ENCODE measurements around the gene SNAI1.
"Not testable (repeated sequence)": the region's sequence is repeated elsewhere in the genome, so short reads cannot be mapped to it uniquely, and the experiment has no call there.

Gene SNAI1

DNA sequence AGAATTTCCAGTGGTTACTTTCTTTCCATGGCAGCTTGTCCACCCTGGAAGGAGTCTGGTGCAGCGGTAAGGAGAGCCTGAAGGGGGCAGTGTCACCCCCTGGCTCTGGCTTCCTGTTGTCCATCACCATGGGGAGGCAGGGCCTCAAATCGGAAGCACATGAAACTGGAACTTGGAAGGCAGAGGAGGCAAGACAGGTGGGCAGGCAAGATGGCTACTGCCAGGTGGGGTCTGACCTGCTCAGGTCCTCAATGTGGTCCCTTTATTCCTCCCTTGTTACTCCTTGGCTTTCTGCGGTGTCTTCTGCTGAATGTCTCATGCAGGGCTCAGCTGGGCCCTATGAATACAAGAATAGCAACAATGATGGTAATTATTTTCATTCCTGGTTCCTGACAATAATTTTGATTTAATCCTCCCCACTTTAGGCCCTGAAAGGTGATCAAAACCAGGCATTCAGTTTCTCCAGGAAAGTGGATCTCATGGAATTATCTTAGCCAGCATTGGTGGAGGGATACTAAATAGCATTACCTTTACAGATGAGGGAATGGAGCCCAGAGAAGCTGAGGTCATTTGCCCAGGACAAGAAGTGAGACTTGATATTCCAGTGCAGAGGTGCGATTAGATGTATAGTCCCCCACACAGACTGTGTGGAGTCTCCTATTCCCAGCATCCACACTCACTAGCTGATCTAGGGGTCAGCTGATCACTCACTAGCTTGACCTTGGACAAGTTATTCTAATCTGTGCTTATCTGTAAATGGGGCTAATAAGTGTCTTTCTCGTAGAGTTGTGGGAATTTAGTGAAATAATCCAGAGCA is 17.6 kb upstream of the SNAI1 start:
- no peak for DNase-seq

DNA sequence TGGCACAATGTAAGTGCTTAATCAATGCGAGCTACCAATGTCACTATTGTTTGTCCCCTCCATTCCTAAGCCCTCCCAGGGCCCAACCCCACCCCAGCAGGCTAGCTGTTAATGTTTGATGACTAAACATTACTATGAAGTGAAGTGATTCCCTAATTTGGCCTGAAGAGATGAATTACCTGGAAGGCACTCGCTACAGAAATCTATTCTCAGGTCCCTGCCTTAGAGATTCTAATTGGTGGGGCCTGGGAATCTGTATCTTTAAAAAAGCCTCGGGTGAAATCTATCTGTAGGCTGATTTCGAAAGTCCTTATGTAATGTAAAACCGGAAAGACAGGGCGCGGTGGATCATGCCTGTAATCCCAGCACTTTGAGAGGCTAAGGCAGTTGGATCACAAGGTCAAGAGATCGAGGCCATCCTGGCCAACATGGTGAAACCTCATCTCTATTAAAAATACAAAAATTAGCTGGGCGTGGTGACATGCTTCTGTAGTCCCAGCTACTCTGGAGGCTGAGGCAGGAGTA is 16.9 kb upstream of the SNAI1 start:
- DNase-seq, result no peak

DNA sequence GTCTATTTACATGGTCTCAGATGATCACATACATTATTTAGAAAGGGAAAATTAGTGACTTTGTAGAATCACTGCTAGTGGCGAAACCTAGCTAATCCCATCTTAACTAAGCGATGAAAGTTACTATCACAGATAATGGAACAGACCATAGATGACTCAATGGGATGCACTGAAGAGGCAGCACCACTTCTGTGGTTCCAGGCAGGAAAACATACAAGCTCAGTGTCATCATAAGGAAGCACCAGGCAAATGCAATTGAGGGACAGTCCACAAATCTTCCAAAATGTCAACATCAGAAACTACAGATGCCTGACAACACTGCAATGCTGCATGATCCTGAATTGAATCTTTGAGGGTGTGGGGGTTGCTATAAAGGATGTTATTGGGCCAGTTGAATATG is 15.9 kb upstream of the SNAI1 start:
- no peak for DNase-seq

DNA sequence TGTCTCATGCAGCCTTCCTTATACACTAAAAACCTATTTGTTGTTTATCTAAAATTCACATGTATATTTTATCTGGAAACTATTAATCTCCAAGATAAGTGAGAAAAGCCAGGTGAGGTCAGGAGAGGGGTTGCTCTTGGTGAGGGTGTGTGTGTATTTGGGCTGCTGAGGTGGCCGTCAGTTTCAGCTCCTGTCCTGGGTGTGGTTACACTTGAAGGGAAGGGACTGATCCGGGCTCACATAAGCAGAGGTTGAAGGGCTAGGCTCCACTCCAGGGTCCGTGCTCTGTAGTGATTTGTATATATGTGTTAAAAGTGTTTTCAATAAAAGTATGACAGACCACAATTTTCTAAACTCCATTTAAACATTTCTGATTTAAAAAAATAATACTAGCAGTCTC is 13.5 kb upstream of the SNAI1 start:
- no peak for DNase-seq

DNA sequence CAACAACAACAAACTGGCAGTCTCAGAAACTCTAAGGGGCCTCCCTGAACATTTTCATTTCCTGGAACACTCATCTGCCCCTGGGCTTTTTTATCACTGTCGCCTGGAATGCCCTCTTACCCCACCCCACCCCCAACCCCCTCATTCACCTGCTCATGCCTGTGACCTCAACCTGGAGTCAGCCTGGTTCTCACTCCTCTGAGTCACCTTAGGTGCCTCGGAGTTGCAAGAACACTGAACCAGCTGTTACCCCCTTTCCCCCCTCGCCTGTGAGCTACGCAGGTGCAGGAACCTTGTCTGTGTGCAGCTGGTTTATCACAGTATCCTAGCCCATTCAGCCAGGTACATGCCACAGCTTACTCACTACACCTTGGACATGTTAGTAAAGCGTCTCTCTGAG is 12.8 kb upstream of the SNAI1 start:
- no peak for DNase-seq

DNA sequence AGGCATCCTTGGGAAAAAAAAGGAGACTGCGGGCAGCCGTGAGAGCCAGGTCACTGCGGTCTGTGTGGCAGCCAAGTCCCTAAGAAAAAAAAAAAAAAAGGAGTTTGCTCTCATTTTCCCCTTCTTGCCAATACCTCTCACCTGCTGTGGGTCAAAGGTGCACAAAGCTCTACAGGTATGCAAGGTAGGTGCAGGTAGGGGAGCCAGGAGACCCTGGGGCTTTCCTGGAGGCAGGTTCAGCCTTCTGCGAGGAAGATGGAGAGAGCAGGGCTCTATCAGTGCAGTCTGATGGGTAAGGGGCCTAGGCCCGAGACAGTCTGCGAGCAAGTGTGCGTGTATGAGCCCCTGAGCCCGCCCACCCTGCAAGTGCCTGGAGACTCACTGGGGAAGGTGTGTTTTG is 12.3 kb upstream of the SNAI1 start:
- no peak for DNase-seq

DNA sequence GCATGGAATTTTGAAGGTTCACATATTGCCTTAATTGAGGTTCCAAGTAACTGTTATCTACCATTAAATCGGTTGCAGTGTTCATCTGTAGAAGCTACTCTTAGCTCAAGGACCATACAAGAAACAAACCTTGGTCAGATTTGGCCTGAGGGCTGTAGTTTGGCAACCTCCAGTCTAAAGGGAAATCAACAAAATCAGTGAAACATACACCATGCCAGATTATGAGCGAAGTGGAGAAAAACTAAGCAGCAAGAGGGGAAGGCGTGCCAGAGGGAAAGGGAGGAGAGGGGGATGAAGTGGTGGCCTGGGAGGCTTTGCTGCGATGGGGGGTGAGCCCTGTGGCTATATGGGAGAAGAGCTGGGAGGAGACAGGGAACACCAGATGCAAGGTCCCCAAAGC is 8.8 kb upstream of the SNAI1 start:
- DNase-seq, result no peak

DNA sequence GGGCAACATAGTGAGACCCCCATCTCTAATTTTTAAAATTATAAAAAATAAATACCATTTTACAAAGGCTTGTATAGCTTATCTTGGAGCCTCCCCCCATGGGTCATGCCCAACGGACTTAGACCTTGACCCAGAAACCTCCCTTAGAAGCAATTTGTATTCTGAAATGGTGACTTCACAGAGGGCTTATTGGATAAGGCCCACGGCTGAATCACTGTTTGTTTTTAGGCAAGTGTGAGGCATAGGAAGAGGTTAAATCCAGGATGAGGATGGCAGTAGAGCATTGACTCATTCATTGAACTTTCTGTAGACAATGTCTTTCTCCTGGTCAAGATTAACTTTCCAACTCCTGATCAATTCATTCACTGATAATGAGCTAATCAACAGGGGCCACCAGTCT is 6.2 kb upstream of the SNAI1 start:
- no peak for DNase-seq

DNA sequence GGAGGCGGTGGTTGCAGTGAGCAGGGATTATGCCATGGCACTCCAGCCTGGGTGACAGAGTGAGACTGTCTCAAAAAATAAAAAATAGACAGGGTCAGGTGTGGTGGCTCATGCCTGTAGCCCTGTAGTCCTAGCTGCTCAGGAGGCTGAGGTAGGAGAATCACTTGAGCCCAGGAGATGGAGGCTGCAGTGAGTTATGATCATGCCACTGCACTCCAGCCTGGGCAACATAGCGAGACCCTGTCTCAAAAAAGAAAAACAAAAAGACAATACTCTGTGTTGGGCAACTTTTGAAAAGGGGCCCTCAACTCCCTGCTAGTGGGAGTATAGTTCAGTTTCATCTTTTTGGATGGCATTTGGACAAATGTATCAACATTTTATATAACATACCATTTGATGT is 5.0 kb upstream of the SNAI1 start:
- not testable (repeated sequence) for DNase-seq

DNA sequence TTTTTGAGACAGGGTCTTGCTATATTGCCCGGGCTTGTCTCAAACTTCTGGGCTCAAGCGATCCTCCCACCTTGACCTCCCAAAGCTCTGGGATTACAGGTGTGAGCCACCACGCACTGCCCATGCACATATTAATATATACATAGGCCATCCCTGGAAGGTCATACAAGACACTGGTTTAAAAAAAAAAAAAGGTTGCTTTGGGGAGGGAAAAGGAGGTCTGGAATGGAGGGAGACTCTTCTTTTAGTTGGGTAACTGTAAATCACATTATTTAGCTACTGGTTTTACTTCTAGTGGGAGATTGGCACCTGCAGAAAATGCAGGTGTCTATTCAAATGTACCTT is 4.1 kb upstream of the SNAI1 start:
- DNase-seq, result no peak

DNA sequence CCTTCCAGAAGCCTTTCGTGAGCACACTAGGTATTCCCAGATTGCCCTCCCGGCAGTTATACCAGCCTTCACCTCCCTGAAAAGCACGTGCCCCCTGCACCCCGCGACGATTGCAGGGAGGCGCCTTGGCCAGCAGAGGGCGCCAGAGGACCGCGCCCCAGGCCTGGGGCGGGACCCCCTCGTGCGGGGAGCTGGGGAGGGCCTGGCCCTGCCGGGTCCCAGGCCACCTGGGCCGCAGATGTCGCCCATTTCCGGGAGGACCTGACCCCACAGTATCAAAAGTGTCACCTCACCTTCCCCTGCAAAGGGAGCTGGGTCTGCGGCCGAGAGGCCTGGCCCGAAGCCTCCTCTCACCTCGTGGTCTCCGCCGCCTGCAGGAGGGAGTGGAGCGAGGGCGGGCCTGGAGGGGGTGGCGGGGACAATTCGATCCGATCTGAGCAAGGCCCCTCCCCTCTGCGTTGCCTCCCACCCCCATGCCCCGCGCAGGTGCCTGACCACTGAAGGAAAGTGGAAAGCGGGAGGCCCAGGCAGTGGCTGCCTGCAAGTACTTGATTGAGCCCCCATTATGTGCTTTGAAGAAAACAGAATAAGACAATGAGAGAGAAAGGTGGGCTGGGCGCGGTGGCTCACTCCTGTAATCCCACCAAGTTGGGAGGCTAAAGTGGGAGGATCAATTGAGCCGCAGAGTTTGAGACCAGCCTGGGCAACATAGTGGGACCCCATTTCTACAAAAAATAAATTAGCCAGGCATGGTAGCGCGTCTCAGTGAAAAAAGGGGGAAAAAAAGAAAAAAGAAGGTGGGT is 3.5 kb upstream of the SNAI1 start:
- DNase-seq, result no peak

DNA sequence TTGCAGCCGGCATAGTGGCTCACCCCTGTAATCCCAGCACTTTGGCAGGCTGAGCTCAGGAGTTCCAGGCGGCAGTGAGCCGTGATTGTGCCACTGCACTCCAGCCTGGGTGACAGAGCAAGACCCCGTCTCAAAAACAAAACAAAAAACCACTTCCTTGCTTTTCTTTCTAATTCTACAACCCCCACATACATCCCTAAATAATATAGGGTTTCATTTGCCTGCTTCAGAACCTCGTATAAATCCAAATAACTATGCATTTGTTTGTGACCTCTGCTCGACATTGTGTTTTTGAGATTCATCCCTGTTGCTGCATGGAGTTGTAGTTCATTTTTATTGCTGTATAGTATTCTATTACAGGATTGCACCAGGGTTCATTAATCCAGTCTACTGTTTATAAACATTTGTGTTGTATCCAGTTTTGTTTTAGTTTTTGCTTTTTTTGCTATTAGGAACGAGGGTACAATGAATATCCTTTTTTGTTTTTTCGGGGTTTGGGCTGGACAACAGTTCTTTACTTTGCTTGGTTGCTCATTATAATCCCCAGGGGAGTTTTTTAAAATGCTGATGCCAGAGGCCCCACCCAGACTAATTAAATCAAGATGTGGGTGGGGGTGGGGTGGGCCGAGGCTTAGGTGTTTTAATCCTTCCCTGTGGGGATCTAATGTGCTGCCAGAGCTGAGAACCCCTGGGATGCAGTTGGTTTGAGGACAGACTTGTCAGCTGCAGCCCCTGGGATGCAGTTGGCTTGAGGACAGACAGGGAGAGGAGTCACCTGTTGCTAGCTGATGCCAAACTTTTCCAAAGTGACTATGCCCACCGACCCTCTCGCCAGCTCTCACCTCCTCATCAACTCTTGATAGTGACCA is 2.4 kb upstream of the SNAI1 start:
- DNase-seq, result no peak

DNA sequence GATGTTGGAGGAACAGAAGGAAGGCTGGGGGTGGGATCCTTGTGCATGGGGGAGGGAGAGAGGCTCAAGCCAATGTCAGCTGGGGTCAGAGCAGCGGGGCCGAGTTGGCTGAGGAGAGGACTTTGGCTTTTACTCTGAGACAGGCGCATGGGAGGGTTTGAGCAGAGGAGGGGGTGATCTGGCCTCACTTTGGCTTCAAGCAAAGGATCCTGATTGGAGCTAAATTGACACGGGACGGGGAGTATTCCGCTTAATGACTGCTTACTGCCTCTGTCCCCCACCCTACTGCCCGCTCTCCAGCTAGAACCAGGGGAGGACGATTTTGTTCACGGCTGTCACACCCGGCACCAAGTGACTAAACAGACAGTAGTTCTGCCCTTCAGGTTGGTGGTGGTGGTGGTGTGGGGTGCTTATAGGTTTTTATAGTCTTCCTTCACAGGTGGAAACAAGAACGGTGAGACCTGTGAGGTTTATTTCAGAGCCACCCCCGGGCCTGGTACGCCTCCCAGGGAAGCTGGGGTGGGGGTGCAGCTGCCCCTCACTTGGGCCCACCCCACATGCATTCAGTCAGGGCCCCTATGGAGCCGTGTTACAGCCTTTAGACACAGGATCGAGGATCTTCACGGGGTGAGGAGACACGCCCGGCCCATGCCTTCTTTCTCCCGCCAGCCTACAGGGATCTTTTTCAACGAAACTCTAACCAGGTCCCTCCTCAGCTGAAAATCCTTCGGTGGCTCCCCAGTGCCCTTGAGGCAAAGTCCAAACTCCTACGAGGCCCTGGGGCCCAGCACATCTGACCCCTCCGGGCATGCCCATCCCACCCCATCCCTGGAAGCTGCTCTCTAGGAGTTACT is 1.3 kb upstream of the SNAI1 start:
- no peak for DNase-seq

DNA sequence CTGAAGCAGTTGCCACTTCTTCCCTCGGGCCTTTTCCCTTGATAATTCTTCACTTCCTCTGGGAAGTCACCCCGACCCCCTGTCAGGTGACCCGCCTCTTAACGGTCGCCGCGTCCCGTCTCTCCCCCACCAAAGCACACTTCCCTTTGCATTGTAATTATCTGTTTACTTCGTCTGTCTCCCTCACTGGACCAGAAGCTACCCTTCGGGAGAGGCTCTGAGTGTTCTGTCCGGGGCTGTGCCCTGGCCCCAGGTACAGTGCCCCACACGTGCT is 771 bp upstream of the SNAI1 start:
- DNase-seq, result no peak

DNA sequence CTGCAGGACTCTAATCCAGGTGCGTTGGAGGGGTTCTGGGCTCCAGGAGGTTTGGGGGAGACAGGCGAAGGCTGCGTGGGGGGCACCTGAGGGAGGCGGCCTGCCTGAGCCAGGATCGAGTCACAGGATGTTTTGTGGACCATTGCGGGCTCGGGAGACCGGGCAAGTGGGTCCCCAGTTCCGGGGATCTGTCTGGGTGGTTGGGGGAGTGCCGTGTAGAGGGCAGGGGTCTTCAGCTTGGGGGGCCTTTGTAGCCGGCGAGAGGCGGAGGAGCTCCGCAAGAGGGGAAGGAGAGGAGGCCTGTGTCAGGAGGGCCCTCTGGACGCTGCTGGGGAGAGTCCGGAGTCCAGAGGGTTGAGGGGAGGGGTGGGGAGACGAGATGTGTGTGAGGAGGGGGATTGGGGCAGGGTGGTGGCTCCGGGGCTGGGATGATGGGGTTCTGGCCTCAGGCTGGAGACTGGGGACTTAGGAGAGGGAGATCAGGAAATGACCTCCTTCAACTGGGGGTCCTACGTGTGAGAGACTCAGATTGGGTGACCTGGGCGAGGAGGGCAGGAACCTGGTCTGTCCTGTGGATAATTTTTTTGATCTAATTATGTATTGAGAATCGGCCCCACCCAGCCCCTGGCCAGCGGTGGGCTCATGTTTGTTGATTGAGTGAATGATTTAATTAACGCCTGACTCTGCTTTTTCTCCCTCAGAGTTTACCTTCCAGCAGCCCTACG is 505 bp downstream of the SNAI1 start:
- no peak for DNase-seq

DNA sequence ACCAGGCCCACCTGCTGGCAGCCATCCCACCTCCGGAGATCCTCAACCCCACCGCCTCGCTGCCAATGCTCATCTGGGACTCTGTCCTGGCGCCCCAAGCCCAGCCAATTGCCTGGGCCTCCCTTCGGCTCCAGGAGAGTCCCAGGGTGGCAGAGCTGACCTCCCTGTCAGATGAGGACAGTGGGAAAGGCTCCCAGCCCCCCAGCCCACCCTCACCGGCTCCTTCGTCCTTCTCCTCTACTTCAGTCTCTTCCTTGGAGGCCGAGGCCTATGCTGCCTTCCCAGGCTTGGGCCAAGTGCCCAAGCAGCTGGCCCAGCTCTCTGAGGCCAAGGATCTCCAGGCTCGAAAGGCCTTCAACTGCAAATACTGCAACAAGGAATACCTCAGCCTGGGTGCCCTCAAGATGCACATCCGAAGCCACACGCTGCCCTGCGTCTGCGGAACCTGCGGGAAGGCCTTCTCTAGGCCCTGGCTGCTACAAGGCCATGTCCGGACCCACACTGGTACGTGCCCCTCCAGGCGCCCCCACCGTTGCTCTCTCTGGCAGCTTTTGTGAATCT is 1.1 kb downstream of the SNAI1 start:
- no peak for DNase-seq

DNA sequence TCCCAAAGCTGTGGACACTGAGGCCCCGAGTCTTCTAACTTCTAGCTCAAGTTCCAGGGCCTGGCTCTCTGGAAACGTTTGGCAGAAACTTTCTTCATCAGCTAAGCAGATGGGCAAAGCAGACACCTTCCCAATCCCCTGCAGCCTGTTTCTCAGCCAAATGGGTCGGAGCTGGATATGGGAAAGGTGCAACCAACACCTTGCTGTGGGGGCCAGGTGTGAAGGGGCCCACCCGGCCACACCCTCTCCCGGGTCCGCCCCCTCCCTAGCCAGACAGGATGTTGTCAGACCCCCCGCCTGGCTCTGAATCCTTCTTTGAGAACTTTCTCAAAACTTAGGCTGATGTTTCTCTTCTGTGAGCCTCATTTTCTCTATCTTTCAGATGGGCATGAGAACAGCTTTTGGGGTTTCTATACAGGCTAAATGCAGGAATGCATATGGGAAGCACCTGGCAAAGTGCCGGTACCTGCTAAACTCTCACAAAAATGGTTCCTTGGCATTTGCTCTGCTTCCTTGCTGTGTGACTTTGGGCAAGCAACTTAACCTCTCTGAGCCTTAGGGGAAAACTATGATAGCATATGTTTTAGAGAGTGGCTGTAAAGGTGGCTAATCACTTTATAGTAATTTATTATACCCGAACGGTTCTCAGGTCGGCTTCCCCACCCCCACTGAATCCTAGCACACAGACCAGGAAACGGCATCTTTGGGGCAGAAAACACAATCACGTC is 1.8 kb downstream of the SNAI1 start:
- DNase-seq, result no peak

DNA sequence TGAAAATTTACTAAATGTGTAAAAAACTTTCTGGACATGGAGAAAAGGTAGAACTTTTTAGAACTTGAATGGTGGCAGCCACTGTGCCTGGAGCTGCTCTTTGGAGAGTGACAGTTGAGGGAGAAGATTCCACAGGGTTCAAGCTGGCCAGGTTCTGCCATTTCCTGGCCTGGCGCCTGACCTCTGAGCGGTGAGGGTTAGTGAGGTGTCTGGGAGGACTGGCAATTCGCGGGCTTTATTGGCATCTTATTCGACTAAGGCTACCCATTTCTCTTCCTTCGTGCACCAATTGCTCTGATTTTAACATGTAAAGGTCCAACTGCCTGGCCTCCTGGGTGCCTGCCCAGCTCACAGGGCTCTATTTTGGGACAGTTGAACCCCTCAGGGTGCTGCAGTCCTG is 2.4 kb downstream of the SNAI1 start:
- DNase-seq, result no peak

DNA sequence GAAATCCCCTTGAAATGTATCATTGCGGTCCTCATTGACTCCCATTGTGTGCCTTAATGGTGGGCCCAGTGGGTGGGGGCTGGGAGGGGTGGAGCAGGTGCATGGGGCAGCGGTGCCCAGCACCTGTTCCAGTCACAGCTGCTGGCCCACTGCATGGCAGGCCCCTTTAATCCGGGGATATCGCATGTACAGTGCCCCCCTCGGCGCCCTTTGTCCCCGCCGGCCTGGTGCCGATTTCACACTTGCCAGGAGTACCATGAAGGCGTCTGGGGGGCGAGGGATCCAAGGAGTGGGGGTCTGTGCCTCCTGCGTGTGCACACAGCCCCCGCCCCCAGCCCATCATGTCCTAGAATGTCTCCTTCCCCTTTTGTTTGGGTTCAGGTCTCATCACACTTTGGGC is 2.8 kb downstream of the SNAI1 start:
- DNase-seq, result no peak

DNA sequence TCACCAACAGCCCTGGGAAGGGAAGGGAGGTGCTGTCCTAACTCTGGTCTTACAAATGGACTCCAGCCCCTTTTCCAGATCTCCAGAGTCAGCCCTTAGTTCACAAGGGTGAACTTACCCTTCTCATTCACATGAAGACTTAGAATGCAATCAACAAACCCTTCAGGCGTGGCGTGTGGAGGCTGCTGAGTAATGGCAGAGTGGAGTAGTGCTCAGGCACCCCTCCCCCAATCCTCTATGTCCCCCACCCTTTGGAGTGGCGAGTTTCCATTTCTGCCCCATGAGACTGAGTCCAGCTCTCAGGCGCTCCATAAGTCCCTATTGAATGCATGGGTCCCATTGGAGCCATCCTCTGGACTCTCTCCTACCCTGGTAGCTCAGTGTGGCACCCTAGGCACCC is 3.3 kb downstream of the SNAI1 start:
- no peak for DNase-seq
